ENCODE data around the gene RFC5.

DNA sequence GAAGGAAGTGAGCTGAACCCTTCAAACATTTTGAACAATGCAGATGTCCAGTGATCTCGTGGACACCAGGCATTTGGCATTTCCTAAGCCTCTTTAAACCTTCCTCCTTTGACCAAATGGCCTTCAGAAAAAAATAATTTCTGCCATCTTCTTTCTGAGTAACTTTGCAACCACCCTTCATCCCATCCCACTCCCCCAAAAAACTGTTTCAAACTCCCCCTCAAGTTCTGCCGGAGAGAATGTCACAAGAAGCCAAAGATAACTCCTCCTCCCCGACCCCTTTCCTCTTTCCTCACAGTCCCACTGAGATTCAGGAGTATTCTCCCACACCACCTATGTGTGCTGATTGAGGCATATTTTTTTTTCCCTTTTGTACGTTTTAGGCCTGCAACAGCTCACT is 49.5 kb upstream of the RFC5 start:
- TF ChIP-seq, protein P1, sequence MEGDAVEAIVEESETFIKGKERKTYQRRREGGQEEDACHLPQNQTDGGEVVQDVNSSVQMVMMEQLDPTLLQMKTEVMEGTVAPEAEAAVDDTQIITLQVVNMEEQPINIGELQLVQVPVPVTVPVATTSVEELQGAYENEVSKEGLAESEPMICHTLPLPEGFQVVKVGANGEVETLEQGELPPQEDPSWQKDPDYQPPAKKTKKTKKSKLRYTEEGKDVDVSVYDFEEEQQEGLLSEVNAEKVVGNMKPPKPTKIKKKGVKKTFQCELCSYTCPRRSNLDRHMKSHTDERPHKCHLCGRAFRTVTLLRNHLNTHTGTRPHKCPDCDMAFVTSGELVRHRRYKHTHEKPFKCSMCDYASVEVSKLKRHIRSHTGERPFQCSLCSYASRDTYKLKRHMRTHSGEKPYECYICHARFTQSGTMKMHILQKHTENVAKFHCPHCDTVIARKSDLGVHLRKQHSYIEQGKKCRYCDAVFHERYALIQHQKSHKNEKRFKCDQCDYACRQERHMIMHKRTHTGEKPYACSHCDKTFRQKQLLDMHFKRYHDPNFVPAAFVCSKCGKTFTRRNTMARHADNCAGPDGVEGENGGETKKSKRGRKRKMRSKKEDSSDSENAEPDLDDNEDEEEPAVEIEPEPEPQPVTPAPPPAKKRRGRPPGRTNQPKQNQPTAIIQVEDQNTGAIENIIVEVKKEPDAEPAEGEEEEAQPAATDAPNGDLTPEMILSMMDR (IDR thresholded peaks at IDR 0.05; ENCODE audit: insufficient read depth, low read length, poor library complexity, severe bottlenecking) = no peak
- no peak for TF ChIP-seq EZH2phosphoT487 (conservative IDR thresholded peaks at IDR 0.05; ENCODE audit: low read length)
